ENCODE measurements around the gene CFAP57.
A peak's percentile ranks its signal among the peaks of the same experiment; 100 is the strongest.

The CFAP57 gene

GRCh38 chr1:43229826-43230780 is 58.0 kb downstream of the CFAP57 start:
- no peak for DNase-seq

GRCh38 chr1:43232074-43232473 is 59.9 kb downstream of the CFAP57 start:
- no peak for DNase-seq

GRCh38 chr1:43232482-43232881 is 60.4 kb downstream of the CFAP57 start:
- no peak for DNase-seq

GRCh38 chr1:43233631-43234030 is 61.5 kb downstream of the CFAP57 start:
- no peak for DNase-seq

- DNase-seq = no peak
Observed at GRCh38 chr1:43234267-43234666, 62.1 kb downstream of the CFAP57 start.

- no peak for DNase-seq
Observed at GRCh38 chr1:43235040-43235439, 62.9 kb downstream of the CFAP57 start.

GRCh38 chr1:43235451-43236121 is 63.5 kb downstream of the CFAP57 start:
- no peak for DNase-seq

GRCh38 chr1:43237121-43237520 is 65.0 kb downstream of the CFAP57 start:
- DNase-seq = no peak

- DNase-seq = peak; percentile 34
Observed at GRCh38 chr1:43238085-43238484, 66.0 kb downstream of the CFAP57 start.

- DNase-seq = no peak
Observed at GRCh38 chr1:43238991-43239469, 66.9 kb downstream of the CFAP57 start.

- no peak for DNase-seq
Observed at GRCh38 chr1:43239484-43239883, 67.4 kb downstream of the CFAP57 start.

- DNase-seq = no peak
Observed at GRCh38 chr1:43241413-43241836, 69.3 kb downstream of the CFAP57 start.

- DNase-seq = no peak
Observed at GRCh38 chr1:43243299-43243698, 71.2 kb downstream of the CFAP57 start.

- no peak for DNase-seq
Observed at GRCh38 chr1:43246466-43247213, 74.5 kb downstream of the CFAP57 start.

GRCh38 chr1:43247256-43247921 is 75.3 kb downstream of the CFAP57 start:
- no peak for DNase-seq

- no peak for DNase-seq
Observed at GRCh38 chr1:43250351-43250761, 78.2 kb downstream of the CFAP57 start.

GRCh38 chr1:43251024-43251423 is 78.9 kb downstream of the CFAP57 start:
- no peak for DNase-seq

GRCh38 chr1:43252225-43252624 is 80.1 kb downstream of the CFAP57 start:
- DNase-seq = no peak

GRCh38 chr1:43253173-43253572 is 81.0 kb downstream of the CFAP57 start:
- no peak for DNase-seq

- no peak for DNase-seq
Observed at GRCh38 chr1:43253876-43254275, 81.7 kb downstream of the CFAP57 start.

- no peak for DNase-seq
Observed at GRCh38 chr1:43255438-43256210, 83.5 kb downstream of the CFAP57 start.

Data from NCI-H1105 (cell line).